ENCODE measurements around the gene TMEM145. TPM values are rescaled to one million over a fixed set of nuclear protein-coding genes. Genes with fewer than 3 reads are reported as not detected.

Gene TMEM145
- total and polyA plus RNA-seq, 9 of the 15 experiments (the other 6 are each of a cell fraction or from before 2014, with no cell fraction given) = 0.80 to 5.5 (median 1.9) TPM; not detected in 3

DNA sequence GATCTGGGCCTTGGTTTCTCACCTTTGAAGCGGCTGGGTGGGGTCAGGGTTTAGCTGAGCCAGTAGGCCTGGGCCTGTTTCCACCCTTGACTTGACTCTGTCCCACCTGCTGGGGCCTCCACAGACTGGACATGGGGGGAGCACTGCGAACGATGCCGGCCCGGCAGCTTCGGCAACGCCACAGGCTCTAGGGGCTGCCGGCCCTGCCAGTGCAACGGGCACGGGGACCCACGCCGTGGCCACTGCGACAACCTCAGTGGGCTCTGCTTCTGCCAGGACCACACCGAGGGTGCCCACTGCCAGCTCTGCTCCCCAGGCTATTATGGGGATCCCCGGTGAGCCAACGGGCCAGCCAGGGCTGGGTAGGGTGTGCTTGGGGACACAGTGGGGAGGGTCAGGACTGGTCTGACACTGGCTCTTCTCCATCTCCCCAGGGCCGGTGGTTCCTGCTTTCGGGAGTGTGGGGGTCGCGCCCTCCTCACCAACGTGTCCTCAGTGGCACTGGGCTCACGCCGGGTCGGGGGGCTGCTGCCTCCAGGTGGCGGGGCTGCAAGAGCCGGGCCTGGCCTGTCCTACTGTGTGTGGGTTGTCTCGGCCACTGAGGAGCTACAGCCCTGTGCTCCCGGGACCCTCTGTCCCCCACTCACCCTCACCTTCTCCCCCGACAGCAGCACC is 40.4 kb downstream of the TMEM145 start:
- no peaks in the 10 kb centered on the region for H4K20me1 ChIP-seq (replicated peaks; ENCODE audit: control insufficient read depth, insufficient read depth, low read length)
- H3K27ac ChIP-seq (ENCODE audit: extremely low read depth, low read depth, low read length) = no peak overlapping the region
- H3K4me2 ChIP-seq (ENCODE audit: insufficient read depth, low read length) = no peak overlapping the region
- TF ChIP-seq, protein P1, sequence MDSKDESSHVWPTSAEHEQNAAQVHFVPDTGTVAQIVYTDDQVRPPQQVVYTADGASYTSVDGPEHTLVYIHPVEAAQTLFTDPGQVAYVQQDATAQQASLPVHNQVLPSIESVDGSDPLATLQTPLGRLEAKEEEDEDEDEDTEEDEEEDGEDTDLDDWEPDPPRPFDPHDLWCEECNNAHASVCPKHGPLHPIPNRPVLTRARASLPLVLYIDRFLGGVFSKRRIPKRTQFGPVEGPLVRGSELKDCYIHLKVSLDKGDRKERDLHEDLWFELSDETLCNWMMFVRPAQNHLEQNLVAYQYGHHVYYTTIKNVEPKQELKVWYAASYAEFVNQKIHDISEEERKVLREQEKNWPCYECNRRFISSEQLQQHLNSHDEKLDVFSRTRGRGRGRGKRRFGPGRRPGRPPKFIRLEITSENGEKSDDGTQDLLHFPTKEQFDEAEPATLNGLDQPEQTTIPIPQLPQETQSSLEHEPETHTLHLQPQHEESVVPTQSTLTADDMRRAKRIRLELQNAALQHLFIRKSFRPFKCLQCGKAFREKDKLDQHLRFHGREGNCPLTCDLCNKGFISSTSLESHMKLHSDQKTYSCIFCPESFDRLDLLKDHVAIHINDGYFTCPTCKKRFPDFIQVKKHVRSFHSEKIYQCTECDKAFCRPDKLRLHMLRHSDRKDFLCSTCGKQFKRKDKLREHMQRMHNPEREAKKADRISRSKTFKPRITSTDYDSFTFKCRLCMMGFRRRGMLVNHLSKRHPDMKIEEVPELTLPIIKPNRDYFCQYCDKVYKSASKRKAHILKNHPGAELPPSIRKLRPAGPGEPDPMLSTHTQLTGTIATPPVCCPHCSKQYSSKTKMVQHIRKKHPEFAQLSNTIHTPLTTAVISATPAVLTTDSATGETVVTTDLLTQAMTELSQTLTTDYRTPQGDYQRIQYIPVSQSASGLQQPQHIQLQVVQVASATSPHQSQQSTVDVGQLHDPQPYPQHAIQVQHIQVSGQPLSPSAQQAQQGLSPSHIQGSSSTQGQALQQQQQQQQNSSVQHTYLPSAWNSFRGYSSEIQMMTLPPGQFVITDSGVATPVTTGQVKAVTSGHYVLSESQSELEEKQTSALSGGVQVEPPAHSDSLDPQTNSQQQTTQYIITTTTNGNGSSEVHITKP (IDR thresholded peaks at IDR 0.05; ENCODE audit: partially characterized antibody) = no peak
- no peak for TF ChIP-seq HIVEP1 (CRISPR knock-in tag; IDR thresholded peaks at IDR 0.05)
- no peak overlapping the region for H3K9ac ChIP-seq (ENCODE audit: insufficient read depth in 1 of 2, low read depth in 2 of 2, low read length in 2 of 2)
- no peak overlapping the region for H2AFZ ChIP-seq (ENCODE audit: low read depth, low read length)
- in situ Hi-C loops (cut with MboI) = no loop called here
- intact Hi-C loops (cut with micrococcal nuclease) = no loop called here
- CTCF ChIA-PET (ENCODE audit: low intra/inter-chr PET ratio) = no interaction called here
- peaks cover 4% of the 10 kb centered on the region; the same call in 1 of the 3 replicates for H3K36me3 ChIP-seq (ENCODE audit: control insufficient read depth, insufficient read depth, low read length)
- H3K79me2 ChIP-seq (ENCODE audit: control insufficient read depth, insufficient read depth, low read length) = no peaks in the 10 kb centered on the region
- BruUV-seq (replicated peaks) = no TSS peak
- WGBS (ENCODE audit: insufficient coverage, low coverage, missing lambda C conversion rate) = 75% methylated on average over 20 of the region's 29 CpGs
- no peaks in the 10 kb centered on the region for H3K9me1 ChIP-seq (ENCODE audit: control insufficient read depth, insufficient read depth, low read length)
- no peaks in the 10 kb centered on the region for H3K9me3 ChIP-seq (replicated peaks; ENCODE audit: control insufficient read depth, insufficient read depth, low read depth, low read length)
- ATAC-seq = no peak
- no peaks in the 10 kb centered on the region for H3K27me3 ChIP-seq (ENCODE audit: control insufficient read depth in 2 of 2, insufficient read depth in 2 of 2, low read length in 2 of 2)
- H3K4me3 ChIP-seq = no peak overlapping the region
- POLR2A ChIA-PET = interaction anchor here (0.5 to 1.1 kb wide), 7 partner anchors 26 to 500 kb away, joined by 3 to 8 read pairs (median 3); partner anchors contain the start of gene GSK3A
- FAIRE-seq = no peak
- H3K4me1 ChIP-seq (replicated peaks in 1 of 2; ENCODE audit: control insufficient read depth in 2 of 2, insufficient read depth in 2 of 2, low read length in 2 of 2) = peaks cover 0 to 35% of the 10 kb centered on the region in 2 experiments; a peak in 2 of 5 replicates
- DNase-seq (ENCODE audit: extremely low read depth in 1 of 4, low spot score in 3 of 4) = no peak

All from K562 (cell line).